ENCODE measurements around the gene RASAL3.

RASAL3 gene

GRCh38 chr19:15425321-15425950 is 38.9 kb downstream of the RASAL3 start:
- TF ChIP-seq, protein P1, sequence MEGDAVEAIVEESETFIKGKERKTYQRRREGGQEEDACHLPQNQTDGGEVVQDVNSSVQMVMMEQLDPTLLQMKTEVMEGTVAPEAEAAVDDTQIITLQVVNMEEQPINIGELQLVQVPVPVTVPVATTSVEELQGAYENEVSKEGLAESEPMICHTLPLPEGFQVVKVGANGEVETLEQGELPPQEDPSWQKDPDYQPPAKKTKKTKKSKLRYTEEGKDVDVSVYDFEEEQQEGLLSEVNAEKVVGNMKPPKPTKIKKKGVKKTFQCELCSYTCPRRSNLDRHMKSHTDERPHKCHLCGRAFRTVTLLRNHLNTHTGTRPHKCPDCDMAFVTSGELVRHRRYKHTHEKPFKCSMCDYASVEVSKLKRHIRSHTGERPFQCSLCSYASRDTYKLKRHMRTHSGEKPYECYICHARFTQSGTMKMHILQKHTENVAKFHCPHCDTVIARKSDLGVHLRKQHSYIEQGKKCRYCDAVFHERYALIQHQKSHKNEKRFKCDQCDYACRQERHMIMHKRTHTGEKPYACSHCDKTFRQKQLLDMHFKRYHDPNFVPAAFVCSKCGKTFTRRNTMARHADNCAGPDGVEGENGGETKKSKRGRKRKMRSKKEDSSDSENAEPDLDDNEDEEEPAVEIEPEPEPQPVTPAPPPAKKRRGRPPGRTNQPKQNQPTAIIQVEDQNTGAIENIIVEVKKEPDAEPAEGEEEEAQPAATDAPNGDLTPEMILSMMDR (IDR thresholded peaks at IDR 0.05; ENCODE audit: low read depth, low read length), result no peak
- DNase-seq (ENCODE audit: low read depth), result no peak
- no peak overlapping the region for H3K4me3 ChIP-seq (ENCODE audit: low read depth, low read length)

- no peak overlapping the region for H3K4me3 ChIP-seq (ENCODE audit: low read depth, low read length)
- TF ChIP-seq, protein P2, sequence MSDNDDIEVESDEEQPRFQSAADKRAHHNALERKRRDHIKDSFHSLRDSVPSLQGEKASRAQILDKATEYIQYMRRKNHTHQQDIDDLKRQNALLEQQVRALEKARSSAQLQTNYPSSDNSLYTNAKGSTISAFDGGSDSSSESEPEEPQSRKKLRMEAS (IDR thresholded peaks at IDR 0.05; ENCODE audit: low read depth, low read length), result no peak
- TF ChIP-seq POLR2A (IDR thresholded peaks at IDR 0.05; ENCODE audit: extremely low read depth, insufficient read length), result no peak
- TF ChIP-seq, protein P1 (IDR thresholded peaks at IDR 0.05; ENCODE audit: low read depth, low read length), result no peak
- no peak for DNase-seq (ENCODE audit: low read depth)
These were observed 39.6 kb downstream of the RASAL3 start for GRCh38 chr19:15424692-15425272.

DNA sequence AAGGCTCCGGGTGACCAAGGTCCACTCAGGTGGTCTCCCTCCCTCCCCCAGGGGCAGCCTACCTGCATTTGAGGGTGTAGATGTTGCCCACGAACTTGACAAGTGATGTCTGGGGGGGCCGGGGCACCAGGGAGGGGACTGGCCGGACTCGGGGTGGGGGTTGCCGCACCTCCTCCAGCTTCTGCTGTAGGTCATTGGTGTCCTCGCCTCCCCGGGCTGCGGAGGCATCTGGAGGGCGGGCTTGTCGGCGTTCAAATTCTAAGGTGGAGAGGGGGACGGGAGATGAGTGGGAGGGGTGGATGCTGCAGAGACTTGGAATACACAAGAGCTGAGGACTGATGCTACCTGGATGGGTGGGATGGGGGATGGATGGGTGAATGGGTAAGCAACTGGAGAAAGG is 40.2 kb downstream of the RASAL3 start:
- H3K4me3 ChIP-seq (ENCODE audit: low read depth, low read length), result no peak overlapping the region

DNA sequence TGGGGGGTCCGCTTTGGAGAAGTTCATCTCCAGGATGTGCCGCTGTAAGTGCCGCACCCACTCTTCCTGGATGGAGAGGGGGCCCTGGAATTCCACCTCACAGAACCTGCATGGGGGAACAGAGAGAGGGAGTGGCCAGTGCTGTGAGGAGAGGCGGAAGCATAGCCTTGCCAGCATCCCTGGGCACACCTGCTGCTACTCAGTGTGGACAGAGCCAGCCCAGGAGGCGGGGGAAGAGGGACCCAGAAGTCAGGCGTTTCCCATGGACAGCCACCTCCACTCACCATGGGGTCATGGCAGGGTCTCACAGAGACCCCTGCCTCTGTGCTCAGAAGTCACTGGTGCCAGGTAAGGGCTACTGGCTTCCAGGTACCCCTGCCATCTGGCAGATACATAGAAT is 41.2 kb downstream of the RASAL3 start:
- DNase-seq (ENCODE audit: low read depth), result no peak
- no peak for TF ChIP-seq POLR2A (IDR thresholded peaks at IDR 0.05; ENCODE audit: extremely low read depth, insufficient read length)
- TF ChIP-seq, protein P1 (IDR thresholded peaks at IDR 0.05; ENCODE audit: low read depth, low read length), result no peak
- TF ChIP-seq, protein P2 (IDR thresholded peaks at IDR 0.05; ENCODE audit: low read depth, low read length), result no peak
- TF ChIP-seq MYC (IDR thresholded peaks at IDR 0.05; ENCODE audit: low read depth, low read length), result no peak
- no peak overlapping the region for H3K4me3 ChIP-seq (ENCODE audit: low read depth, low read length)

More for the DNA sequence above, 40.2 kb downstream of the RASAL3 start:
- no peak for DNase-seq (ENCODE audit: low read depth)
- TF ChIP-seq, protein P2 (IDR thresholded peaks at IDR 0.05; ENCODE audit: low read depth, low read length), result no peak
- TF ChIP-seq MYC (IDR thresholded peaks at IDR 0.05; ENCODE audit: low read depth, low read length) (no peak), POLR2A (IDR thresholded peaks at IDR 0.05; ENCODE audit: extremely low read depth, insufficient read length) (no peak)
- TF ChIP-seq, protein P1 (IDR thresholded peaks at IDR 0.05; ENCODE audit: low read depth, low read length), result no peak

- no peak for DNase-seq (ENCODE audit: low read depth)
- TF ChIP-seq, protein P1 (IDR thresholded peaks at IDR 0.05; ENCODE audit: low read depth, low read length), result no peak
- no peak for TF ChIP-seq MYC (IDR thresholded peaks at IDR 0.05; ENCODE audit: low read depth, low read length)
- no peak for TF ChIP-seq POLR2A (IDR thresholded peaks at IDR 0.05; ENCODE audit: extremely low read depth, insufficient read length)
- TF ChIP-seq, protein P2 (IDR thresholded peaks at IDR 0.05; ENCODE audit: low read depth, low read length), result no peak
- no peak overlapping the region for H3K4me3 ChIP-seq (ENCODE audit: low read depth, low read length)
These were observed 41.9 kb downstream of the RASAL3 start for GRCh38 chr19:15422296-15423075.

All from NB4 (cell line).